Stimulated activated CD8-positive, alpha-beta memory T cell treated with anti-CD3 and anti-CD28 coated beads, Interleukin-4, amount 100 ng/mL, for 1 hour (primary cell): ENCODE data around the gene VEZF1.
A peak's percentile ranks its signal among the peaks of the same experiment; 100 is the strongest.

Source experiments
- DNase-seq, 2 donors: peaks; one replicate each; pipeline ENCODE4 v3.0.0-alpha.2; 2020; ENCODE audit warnings: low read depth in 2 of 2, low spot score in 1 of 2

VEZF1 gene, protein sequence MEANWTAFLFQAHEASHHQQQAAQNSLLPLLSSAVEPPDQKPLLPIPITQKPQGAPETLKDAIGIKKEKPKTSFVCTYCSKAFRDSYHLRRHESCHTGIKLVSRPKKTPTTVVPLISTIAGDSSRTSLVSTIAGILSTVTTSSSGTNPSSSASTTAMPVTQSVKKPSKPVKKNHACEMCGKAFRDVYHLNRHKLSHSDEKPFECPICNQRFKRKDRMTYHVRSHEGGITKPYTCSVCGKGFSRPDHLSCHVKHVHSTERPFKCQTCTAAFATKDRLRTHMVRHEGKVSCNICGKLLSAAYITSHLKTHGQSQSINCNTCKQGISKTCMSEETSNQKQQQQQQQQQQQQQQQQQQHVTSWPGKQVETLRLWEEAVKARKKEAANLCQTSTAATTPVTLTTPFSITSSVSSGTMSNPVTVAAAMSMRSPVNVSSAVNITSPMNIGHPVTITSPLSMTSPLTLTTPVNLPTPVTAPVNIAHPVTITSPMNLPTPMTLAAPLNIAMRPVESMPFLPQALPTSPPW

DNA sequence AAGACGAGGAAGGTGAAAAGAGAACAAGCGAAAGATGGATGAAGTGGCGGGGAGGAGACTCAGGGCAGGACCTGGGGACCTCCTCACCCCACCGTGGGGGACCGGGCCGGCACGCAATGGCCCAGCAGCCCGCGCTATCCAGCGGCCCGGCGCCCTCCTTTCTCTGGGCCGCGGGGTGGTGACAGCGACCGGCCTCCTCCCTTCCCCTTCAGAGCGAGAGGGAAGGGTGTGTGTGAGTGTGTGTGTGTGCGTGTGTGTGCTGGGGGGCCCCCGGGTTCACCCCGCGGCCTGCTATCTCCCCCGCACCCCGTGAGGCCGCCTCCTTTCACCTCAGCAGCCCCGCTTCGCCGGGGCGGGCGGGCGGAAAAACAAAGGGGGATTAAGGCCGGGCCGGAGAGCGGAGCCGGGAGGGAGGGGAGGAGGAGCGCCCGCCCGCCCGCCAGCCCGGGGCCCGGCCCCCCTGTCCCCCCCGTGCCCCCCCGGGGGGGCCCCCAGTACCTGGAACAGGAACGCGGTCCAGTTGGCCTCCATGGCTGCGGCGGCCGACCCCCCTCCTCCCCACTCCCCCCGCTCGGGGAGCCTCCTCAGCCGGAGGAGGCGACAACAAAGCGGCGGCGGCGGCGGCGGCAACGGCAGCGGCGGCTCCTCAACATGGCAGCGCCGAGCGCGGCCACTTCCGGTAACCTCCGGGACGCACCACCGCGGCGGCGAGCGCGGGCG, at the start of gene VEZF1:
Gene VEZF1, minus strand, starts transcription at position 674 of the 720 bp plus-strand sequence. Its CDS starts 143 bp downstream, at position 531.
- DNase-seq = peak; percentile 50 to 56

- no peak for DNase-seq
Measured at GRCh38 chr17:58032691-58033415, 44.8 kb upstream of the VEZF1 start.

DNA sequence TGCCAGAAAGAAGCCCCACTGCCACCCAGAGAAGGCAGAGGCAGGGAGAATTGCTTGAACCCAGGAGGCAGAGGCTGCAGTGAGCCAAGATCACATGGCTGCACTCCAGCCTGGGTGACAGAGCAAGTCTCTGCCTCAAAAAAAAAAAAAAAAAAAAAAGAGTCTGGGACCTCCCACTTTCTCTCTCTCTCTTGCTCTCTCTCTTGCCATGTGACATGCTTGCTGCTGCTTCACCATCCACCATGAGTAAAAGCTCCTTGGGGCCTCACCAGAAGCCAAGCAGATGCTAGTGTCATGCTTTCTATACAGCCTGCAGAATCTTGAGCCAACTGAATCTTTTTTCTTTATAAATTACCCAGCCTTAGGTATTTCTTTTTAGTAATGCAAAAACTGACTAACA, 40.5 kb upstream of the VEZF1 start:
- no peak for DNase-seq

DNA sequence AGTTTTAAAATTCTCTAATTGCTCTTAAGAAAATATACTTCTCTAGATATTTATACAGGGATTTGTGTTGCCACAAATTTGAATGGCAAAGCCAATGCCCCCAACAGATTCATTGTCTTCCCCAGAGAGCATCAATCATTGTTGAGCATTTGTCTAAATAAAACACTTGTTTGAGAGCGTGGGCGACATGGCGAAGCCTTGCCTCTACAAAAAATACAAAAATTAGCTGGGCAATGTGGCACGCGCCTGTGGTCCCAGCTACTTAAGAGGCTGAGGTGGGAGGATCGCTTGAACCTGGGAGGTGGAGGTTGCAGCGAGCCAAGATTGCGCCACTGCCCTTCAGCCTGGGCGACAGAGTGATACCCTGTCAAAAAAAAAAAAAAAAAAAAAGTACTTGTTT, 32.3 kb upstream of the VEZF1 start:
- DNase-seq = no peak

- no peak for DNase-seq
Measured at GRCh38 chr17:58019521-58019920, 31.5 kb upstream of the VEZF1 start.

- no peak for DNase-seq
Measured at GRCh38 chr17:58019039-58019438, 31.0 kb upstream of the VEZF1 start.

DNA sequence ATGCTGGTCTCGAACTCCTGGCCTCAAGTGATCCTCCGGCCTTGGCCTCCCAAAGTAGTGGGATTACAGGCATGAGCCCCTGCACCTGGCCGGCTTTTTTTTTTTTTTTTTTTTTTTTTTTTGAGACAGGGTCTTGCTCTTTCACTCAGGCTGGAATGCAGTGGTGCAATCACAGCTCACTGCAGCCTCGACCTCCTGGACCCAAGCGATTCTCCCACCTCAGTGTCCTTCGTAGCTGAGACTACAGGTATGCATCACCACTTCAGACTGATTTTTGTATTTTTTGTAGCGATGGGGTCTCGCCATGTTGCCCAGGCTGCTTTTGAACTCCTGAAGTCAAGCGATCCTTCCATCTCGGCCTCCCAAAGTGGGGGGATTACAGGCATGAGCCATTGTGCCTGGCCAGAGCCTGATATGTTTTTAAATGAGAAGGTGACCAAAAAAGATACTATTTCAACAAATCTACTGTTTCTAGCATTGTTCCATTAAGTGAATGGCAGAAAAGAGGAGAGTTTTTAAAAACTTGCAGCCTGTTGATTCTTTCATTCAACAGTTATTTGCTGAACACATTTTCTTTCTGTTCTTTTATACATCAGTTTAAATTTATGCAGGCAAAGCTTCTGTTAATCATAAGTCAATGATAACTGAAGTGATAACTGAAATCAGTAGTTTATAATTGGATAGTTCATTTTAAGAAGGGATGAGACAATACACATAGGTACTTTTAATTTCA, 22.2 kb upstream of the VEZF1 start:
- DNase-seq = no peak

DNA sequence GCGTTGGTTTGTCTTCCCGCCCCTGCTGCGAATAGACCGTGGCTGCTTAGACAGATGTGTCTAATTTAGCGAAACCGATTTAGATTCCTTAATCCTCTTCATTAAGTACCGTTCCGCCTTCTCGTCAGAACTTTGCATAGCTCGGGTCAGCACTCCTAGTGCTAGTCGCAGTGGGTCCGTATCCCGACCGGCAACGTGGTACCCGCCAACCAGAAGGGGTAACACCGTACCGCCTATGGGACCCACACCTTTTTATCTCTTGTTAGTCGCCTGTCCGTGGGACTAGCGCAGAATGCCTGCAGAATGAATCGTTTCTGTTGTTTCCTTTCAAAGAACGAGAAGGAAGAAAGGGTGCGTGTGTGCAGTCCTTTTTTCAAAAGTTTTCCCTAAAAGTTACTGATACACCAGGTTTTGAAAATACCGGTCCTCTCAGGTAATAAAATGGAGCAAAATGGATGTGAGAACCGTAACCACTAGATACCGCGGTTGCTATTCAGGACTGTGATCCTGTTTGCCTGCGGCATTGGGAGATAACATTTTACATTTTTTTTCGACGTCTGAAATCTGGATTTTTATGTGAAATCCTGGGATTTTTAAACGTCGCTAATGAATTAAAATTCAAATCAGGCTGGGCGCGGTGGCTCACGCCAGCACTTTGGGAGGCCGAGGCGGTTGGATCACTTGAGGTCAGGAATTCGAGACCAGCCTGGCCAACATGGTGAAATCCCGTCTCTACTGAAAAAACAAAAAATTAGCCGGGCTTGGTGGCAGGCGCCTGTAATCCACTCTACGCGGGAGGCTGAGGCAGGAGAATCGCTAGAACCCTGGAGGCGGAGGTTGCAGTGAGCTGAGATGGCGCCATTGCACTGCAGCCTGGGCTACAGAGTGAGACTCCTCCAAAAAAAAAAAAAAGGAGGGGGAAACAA, 20.0 kb upstream of the VEZF1 start:
- DNase-seq = no peak

- peak; percentile 89 to 97 for DNase-seq
Measured at GRCh38 chr17:58006924-58007780, 19.1 kb upstream of the VEZF1 start, which contains the start of gene SRSF1. Gene SRSF1, minus strand, starts transcription at chr17:58007246. Its CDS starts 109 bp downstream, at chr17:58007137.

DNA sequence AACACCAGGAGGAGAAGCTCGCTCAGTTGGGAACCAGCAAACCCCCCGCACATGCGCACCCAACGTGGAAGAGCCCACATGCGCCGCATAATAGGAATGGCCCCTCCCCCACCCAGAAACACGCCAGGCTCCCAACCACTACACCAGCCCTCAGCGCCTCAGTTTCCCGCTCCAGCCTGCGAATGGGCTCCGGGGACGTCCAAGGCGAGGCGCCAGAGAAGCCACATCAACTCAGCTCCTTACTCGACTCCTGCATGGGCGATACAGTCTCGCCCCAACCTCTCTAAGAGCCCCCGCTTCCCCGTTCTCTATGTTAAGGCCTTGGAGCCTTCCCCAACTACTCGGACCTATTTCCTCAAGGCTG, 18.5 kb upstream of the VEZF1 start:
- peak; percentile 26 to 31 for DNase-seq

- no peak for DNase-seq
Measured at GRCh38 chr17:58005728-58006559, 17.9 kb upstream of the VEZF1 start.

GRCh38 chr17:58005031-58005727, 17.1 kb upstream of the VEZF1 start:
- no peak for DNase-seq

GRCh38 chr17:58004060-58004459, 16.0 kb upstream of the VEZF1 start:
- DNase-seq = no peak

DNA sequence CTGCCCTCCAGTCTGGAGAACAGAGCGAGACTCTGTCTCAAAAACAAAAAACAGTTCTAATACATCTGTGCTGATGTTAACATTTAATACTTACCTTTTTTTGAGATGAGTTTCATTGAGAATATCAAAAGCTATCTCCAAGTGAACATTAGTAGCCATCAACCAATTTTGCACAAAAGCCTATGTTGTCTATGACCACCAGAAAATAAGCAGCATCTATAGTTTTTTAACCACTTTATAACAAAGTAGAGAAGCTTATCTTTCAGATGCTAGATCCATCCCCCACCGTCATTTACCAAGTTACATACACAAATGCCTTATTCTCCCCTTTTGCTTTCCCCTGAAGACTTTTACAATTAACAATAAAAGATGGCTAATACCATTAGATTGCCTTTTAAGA, 14.9 kb upstream of the VEZF1 start:
- no peak for DNase-seq

- DNase-seq = no peak
Measured at GRCh38 chr17:58002154-58002948, 14.3 kb upstream of the VEZF1 start.

DNA sequence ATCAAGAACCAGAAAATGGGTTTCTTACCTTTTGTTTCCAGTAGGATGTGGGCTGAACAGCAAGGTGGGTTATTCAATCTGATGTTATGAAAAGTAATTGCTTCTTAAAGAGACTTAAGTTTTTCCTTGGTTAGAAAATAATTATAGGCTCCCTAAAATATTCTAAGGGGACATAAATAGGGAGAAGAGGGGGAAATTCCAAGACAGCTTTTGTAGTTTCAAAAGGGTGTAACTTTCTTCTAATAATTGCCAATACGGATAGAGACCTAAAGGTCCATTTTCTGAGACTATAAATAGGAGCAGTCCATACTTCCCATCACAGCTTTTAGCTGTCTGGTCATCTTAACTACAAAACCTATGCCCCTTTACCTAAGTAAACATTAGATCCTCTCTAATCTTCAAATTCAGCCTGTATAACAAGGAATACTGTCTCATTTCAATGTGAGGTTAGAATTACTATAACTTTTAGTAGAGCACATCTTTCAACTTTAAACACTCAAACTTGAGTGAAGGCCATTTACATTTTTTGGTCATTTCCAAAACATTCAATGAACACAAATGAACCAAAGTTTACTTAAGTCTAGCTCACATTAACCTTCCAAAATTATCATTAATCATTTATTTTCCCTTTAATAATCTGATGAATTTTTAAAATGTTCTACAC, 13.5 kb upstream of the VEZF1 start:
- DNase-seq = no peak
